SU-DHL-6 (cell line): Measurements from ENCODE around the gene TMCO4.

ENCODE experiments used
- H2AFZ ChIP-seq: fragments of 200-600 bp; sonication (generic); 2 replicates; pipeline ENCODE4 v1.6.1; 2014; ENCODE audit warnings: low read depth, mild to moderate bottlenecking, moderate library complexity, mixed read lengths, antibody characterized with exemption, low read length; ENCODE audit not compliant: severe bottlenecking
- H3F3A ChIP-seq: fragments of 200-600 bp; shearing (Covaris generic); 2 replicates; pipeline ENCODE4 v1.6.0; 2016; ENCODE audit warnings: antibody characterized with exemption, mild to moderate bottlenecking; ENCODE audit not compliant: insufficient read depth
- H3K27ac ChIP-seq: fragments of 200-600 bp; sonication (generic); 2 replicates; pipeline ENCODE4 v1.5.1; 2016; ENCODE audit warnings: low read depth, mild to moderate bottlenecking, low read length, moderate library complexity, mixed read lengths
- H3K27me3 ChIP-seq: fragments of 200-600 bp; sonication (generic), shearing (Covaris generic); 2 replicates; pipeline ENCODE4 v1.6.0; 2014; ENCODE audit warnings: mild to moderate bottlenecking, low read length
- H3K36me3 ChIP-seq: fragments of 200-600 bp; sonication (generic); 2 replicates; pipeline ENCODE4 v1.6.1; 2014; ENCODE audit warnings: mild to moderate bottlenecking, low read length, mixed read lengths
- H3K4me2 ChIP-seq: fragments of 300-600, 200-600 bp; shearing (Covaris generic), sonication (generic); 2 replicates; pipeline ENCODE4 v1.6.0; 2014; ENCODE audit warnings: low read length, low read depth, mild to moderate bottlenecking; ENCODE audit not compliant: poor library complexity, severe bottlenecking
- H3K4me3 ChIP-seq: fragments of 200-600 bp; sonication (generic); 2 replicates; pipeline ENCODE4 v1.5.1; 2014; ENCODE audit warnings: antibody characterized with exemption, low read length, mild to moderate bottlenecking, mixed read lengths; ENCODE audit not compliant: insufficient read depth, poor library complexity, severe bottlenecking
- H3K79me2 ChIP-seq: fragments of 200-600 bp; sonication (generic); 2 replicates; pipeline ENCODE4 v1.6.1; 2014; ENCODE audit warnings: mild to moderate bottlenecking, low read length, moderate library complexity; ENCODE audit not compliant: insufficient read depth
- H3K9ac ChIP-seq: fragments of 200-600 bp; sonication (generic); 2 replicates; pipeline ENCODE4 v1.7.0; 2014; ENCODE audit warnings: mild to moderate bottlenecking, low read length
- H3K9me2 ChIP-seq: fragments of 200-600 bp; sonication (generic); replicated peaks from 2 replicates; pipeline ENCODE4 v1.6.1; 2014; ENCODE audit warnings: low read length; ENCODE audit not compliant: insufficient read depth
- H3K9me3 ChIP-seq: fragments of 200-600 bp; sonication (generic); 2 replicates; pipeline ENCODE4 v1.6.1; 2014; ENCODE audit warnings: low read length, mixed read lengths; ENCODE audit not compliant: insufficient read depth
- H4K20me1 ChIP-seq: fragments of 200-600 bp; sonication (generic); 2 replicates; pipeline ENCODE4 v1.6.1; 2014; ENCODE audit warnings: low read depth, mild to moderate bottlenecking, antibody characterized with exemption, low read length, moderate library complexity, mixed read lengths
- CTCF ChIP-seq: fragments of 200-600 bp; sonication (generic); IDR thresholded peaks from one replicate; pipeline ENCODE4 v1.5.1; 2017; ENCODE audit warnings: antibody characterized with exemption, mild to moderate bottlenecking, low read length, moderate library complexity; ENCODE audit not compliant: insufficient read depth, poor library complexity, severe bottlenecking
- EZH2phosphoT487 ChIP-seq: fragments of 200-600 bp; sonication (generic), shearing (Covaris generic); conservative IDR thresholded peaks from 2 replicates; pipeline ENCODE4 v1.6.1; 2018; ENCODE audit warnings: mild to moderate bottlenecking, antibody characterized with exemption, low read length, moderate library complexity, mixed read lengths

The TMCO4 gene

GRCh38 chr1:19717467-19717866 is 82.2 kb downstream of the TMCO4 start:
- H3K4me2 ChIP-seq: no peak overlapping the region
- H3K36me3 ChIP-seq: no peaks in the 10 kb centered on the region
- no peaks in the 10 kb centered on the region for H3K79me2 ChIP-seq
- no peaks in the 10 kb centered on the region for H3K9me2 ChIP-seq
- no peaks in the 10 kb centered on the region; the same call in 1 of the 2 replicates for H3F3A ChIP-seq
- H2AFZ ChIP-seq: no peak overlapping the region
- no peak overlapping the region for H3K27ac ChIP-seq
- H4K20me1 ChIP-seq: no peaks in the 10 kb centered on the region
- no peak overlapping the region for H3K4me3 ChIP-seq
- TF ChIP-seq CTCF: no peak
- TF ChIP-seq EZH2phosphoT487: no peak
- H3K9ac ChIP-seq: no peak overlapping the region
- H3K9me3 ChIP-seq: no peaks in the 10 kb centered on the region
- no peaks in the 10 kb centered on the region for H3K27me3 ChIP-seq

- TF ChIP-seq EZH2phosphoT487 (no peak), CTCF (peak; percentile 97)
- Histone ChIP-seq H3K27me3 (no peaks in the 10 kb centered on the region), H3F3A (no peaks in the 10 kb centered on the region; the same call in 1 of the 2 replicates), H3K9ac (no peak overlapping the region), H4K20me1 (no peaks in the 10 kb centered on the region), H2AFZ (no peak overlapping the region), H3K9me2 (no peaks in the 10 kb centered on the region), H3K79me2 (no peaks in the 10 kb centered on the region), H3K9me3 (no peaks in the 10 kb centered on the region), H3K36me3 (no peaks in the 10 kb centered on the region), H3K4me3 (no peak overlapping the region), H3K4me2 (no peak overlapping the region), H3K27ac (no peak overlapping the region)
Measured at GRCh38 chr1:19715334-19716203, 84.1 kb downstream of the TMCO4 start.

- H2AFZ ChIP-seq: no peak overlapping the region
- H3K27ac ChIP-seq: no peak overlapping the region
- no peak for TF ChIP-seq CTCF
- no peak for TF ChIP-seq EZH2phosphoT487
- no peaks in the 10 kb centered on the region for H3K79me2 ChIP-seq
- H3K27me3 ChIP-seq: no peaks in the 10 kb centered on the region
- H3K4me2 ChIP-seq: no peak overlapping the region
- H3K9me2 ChIP-seq: no peaks in the 10 kb centered on the region
- no peak overlapping the region for H3K4me3 ChIP-seq
- no peaks in the 10 kb centered on the region for H4K20me1 ChIP-seq
- no peak overlapping the region for H3K9ac ChIP-seq
- no peaks in the 10 kb centered on the region for H3K36me3 ChIP-seq
- H3K9me3 ChIP-seq: no peaks in the 10 kb centered on the region
- no peaks in the 10 kb centered on the region; the same call in 1 of the 2 replicates for H3F3A ChIP-seq
Measured at GRCh38 chr1:19712928-19713327, 86.8 kb downstream of the TMCO4 start.
